WTC11 (cell line): Measurements from ENCODE around the gene GPRIN2.

ENCODE experiments used
- JUN ChIP-seq: sonication (generic); formaldehyde crosslinking; IDR thresholded peaks from 2 replicates; pipeline ENCODE4 v1.8.0; 2023; ENCODE audit warnings: mild to moderate bottlenecking, missing genetic modification reagents
- NFATC4 ChIP-seq: fragments of 250-450 bp; sonication (Bioruptor Pico); IDR thresholded peaks from 2 replicates; pipeline ENCODE4 v1.9.0; 2021; ENCODE audit warnings: mild to moderate bottlenecking
- NFE2L1 ChIP-seq: sonication (generic); formaldehyde crosslinking; IDR thresholded peaks from 2 replicates; pipeline ENCODE4 v1.8.1; 2023; ENCODE audit warnings: missing genetic modification reagents
- NR1H2 ChIP-seq: sonication (generic); formaldehyde crosslinking; IDR thresholded peaks from 2 replicates; pipeline ENCODE4 v1.9.0; 2021; ENCODE audit warnings: mild to moderate bottlenecking, moderate library complexity, missing genetic modification reagents
- SMAD4 ChIP-seq: sonication (generic); formaldehyde crosslinking; IDR thresholded peaks from 2 replicates; pipeline ENCODE4 v1.8.0; 2022; ENCODE audit warnings: mild to moderate bottlenecking, missing genetic modification reagents
- SP1 ChIP-seq: sonication (generic); formaldehyde crosslinking; conservative IDR thresholded peaks from 2 replicates; pipeline ENCODE4 v1.8.1; 2022; ENCODE audit warnings: missing genetic modification reagents
- ZNF317 ChIP-seq: sonication (generic); formaldehyde crosslinking; IDR thresholded peaks from 2 replicates; pipeline ENCODE4 v1.8.1; 2023; ENCODE audit warnings: low read depth, mild to moderate bottlenecking, moderate library complexity, missing genetic modification reagents, borderline replicate concordance
- TF ChIP-seq, protein P1 (sequence below): sonication (generic); formaldehyde crosslinking; IDR thresholded peaks from 2 replicates; pipeline ENCODE4 v1.8.0; 2022; ENCODE audit warnings: missing genetic modification reagents
- TF ChIP-seq, protein P2 (sequence below): fragments of 200-600 bp; IDR thresholded peaks from 2 replicates; pipeline ENCODE4 v1.8.0; 2022; ENCODE audit warnings: antibody characterized with exemption
- TF ChIP-seq, protein P3 (sequence below): sonication (generic); formaldehyde crosslinking; IDR thresholded peaks from 2 replicates; pipeline ENCODE4 v1.8.1; 2022; ENCODE audit warnings: low read depth, missing genetic modification reagents, borderline replicate concordance
- TF ChIP-seq, protein P4 (sequence below): sonication (generic); formaldehyde crosslinking; IDR thresholded peaks from 2 replicates; pipeline ENCODE4 v1.8.0; 2022; ENCODE audit warnings: mild to moderate bottlenecking, missing genetic modification reagents
- TF ChIP-seq, protein P5 (sequence below): sonication (generic); formaldehyde crosslinking; IDR thresholded peaks from 2 replicates; pipeline ENCODE4 v1.8.1; 2023; ENCODE audit warnings: mild to moderate bottlenecking, missing genetic modification reagents, borderline replicate concordance

DNA sequence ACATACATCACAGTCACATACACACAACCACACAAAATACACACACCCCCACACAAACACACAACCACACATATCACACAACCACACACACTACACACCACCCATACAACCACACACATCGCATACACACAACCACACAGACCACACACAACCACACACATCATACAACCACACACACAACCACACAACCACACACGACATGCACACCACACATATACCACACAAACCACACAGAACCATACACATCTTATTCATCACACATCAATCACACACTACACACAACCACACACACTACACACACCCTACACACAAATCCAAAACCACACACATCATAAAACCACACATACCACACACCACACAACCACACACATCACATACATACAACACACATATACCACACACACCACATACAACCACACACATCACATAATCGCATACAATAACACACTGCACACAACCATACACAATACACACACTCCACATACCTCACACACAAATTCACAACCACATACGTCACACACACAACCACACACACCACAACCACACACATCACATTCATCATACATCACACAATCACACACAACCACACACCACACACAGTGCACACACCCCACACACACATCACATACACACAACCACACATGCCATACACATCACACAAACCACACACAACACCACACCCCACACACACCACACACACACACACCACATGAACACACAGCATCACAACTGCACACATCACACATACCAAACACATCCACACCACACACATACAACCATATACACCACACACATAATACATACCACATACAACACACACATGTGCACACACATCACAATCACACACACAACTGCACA lies 30.4 kb downstream of the GPRIN2 start:
- no peak for TF ChIP-seq NR1H2 (CRISPR knock-in tag)
- TF ChIP-seq, protein P1, sequence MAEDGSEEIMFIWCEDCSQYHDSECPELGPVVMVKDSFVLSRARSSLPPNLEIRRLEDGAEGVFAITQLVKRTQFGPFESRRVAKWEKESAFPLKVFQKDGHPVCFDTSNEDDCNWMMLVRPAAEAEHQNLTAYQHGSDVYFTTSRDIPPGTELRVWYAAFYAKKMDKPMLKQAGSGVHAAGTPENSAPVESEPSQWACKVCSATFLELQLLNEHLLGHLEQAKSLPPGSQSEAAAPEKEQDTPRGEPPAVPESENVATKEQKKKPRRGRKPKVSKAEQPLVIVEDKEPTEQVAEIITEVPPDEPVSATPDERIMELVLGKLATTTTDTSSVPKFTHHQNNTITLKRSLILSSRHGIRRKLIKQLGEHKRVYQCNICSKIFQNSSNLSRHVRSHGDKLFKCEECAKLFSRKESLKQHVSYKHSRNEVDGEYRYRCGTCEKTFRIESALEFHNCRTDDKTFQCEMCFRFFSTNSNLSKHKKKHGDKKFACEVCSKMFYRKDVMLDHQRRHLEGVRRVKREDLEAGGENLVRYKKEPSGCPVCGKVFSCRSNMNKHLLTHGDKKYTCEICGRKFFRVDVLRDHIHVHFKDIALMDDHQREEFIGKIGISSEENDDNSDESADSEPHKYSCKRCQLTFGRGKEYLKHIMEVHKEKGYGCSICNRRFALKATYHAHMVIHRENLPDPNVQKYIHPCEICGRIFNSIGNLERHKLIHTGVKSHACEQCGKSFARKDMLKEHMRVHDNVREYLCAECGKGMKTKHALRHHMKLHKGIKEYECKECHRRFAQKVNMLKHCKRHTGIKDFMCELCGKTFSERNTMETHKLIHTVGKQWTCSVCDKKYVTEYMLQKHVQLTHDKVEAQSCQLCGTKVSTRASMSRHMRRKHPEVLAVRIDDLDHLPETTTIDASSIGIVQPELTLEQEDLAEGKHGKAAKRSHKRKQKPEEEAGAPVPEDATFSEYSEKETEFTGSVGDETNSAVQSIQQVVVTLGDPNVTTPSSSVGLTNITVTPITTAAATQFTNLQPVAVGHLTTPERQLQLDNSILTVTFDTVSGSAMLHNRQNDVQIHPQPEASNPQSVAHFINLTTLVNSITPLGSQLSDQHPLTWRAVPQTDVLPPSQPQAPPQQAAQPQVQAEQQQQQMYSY: no peak
- TF ChIP-seq ZNF317: no peak
- TF ChIP-seq, protein P2, sequence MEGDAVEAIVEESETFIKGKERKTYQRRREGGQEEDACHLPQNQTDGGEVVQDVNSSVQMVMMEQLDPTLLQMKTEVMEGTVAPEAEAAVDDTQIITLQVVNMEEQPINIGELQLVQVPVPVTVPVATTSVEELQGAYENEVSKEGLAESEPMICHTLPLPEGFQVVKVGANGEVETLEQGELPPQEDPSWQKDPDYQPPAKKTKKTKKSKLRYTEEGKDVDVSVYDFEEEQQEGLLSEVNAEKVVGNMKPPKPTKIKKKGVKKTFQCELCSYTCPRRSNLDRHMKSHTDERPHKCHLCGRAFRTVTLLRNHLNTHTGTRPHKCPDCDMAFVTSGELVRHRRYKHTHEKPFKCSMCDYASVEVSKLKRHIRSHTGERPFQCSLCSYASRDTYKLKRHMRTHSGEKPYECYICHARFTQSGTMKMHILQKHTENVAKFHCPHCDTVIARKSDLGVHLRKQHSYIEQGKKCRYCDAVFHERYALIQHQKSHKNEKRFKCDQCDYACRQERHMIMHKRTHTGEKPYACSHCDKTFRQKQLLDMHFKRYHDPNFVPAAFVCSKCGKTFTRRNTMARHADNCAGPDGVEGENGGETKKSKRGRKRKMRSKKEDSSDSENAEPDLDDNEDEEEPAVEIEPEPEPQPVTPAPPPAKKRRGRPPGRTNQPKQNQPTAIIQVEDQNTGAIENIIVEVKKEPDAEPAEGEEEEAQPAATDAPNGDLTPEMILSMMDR: no peak
- no peak for TF ChIP-seq JUN (CRISPR knock-in tag)
- TF ChIP-seq, protein P3, sequence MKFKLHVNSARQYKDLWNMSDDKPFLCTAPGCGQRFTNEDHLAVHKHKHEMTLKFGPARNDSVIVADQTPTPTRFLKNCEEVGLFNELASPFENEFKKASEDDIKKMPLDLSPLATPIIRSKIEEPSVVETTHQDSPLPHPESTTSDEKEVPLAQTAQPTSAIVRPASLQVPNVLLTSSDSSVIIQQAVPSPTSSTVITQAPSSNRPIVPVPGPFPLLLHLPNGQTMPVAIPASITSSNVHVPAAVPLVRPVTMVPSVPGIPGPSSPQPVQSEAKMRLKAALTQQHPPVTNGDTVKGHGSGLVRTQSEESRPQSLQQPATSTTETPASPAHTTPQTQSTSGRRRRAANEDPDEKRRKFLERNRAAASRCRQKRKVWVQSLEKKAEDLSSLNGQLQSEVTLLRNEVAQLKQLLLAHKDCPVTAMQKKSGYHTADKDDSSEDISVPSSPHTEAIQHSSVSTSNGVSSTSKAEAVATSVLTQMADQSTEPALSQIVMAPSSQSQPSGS: no peak
- TF ChIP-seq, protein P4, sequence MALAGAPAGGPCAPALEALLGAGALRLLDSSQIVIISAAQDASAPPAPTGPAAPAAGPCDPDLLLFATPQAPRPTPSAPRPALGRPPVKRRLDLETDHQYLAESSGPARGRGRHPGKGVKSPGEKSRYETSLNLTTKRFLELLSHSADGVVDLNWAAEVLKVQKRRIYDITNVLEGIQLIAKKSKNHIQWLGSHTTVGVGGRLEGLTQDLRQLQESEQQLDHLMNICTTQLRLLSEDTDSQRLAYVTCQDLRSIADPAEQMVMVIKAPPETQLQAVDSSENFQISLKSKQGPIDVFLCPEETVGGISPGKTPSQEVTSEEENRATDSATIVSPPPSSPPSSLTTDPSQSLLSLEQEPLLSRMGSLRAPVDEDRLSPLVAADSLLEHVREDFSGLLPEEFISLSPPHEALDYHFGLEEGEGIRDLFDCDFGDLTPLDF (CRISPR knock-in tag): no peak
- TF ChIP-seq NFATC4 (CRISPR knock-in tag): no peak
- TF ChIP-seq, protein P5, sequence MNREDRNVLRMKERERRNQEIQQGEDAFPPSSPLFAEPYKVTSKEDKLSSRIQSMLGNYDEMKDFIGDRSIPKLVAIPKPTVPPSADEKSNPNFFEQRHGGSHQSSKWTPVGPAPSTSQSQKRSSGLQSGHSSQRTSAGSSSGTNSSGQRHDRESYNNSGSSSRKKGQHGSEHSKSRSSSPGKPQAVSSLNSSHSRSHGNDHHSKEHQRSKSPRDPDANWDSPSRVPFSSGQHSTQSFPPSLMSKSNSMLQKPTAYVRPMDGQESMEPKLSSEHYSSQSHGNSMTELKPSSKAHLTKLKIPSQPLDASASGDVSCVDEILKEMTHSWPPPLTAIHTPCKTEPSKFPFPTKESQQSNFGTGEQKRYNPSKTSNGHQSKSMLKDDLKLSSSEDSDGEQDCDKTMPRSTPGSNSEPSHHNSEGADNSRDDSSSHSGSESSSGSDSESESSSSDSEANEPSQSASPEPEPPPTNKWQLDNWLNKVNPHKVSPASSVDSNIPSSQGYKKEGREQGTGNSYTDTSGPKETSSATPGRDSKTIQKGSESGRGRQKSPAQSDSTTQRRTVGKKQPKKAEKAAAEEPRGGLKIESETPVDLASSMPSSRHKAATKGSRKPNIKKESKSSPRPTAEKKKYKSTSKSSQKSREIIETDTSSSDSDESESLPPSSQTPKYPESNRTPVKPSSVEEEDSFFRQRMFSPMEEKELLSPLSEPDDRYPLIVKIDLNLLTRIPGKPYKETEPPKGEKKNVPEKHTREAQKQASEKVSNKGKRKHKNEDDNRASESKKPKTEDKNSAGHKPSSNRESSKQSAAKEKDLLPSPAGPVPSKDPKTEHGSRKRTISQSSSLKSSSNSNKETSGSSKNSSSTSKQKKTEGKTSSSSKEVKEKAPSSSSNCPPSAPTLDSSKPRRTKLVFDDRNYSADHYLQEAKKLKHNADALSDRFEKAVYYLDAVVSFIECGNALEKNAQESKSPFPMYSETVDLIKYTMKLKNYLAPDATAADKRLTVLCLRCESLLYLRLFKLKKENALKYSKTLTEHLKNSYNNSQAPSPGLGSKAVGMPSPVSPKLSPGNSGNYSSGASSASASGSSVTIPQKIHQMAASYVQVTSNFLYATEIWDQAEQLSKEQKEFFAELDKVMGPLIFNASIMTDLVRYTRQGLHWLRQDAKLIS (CRISPR knock-in tag): no peak
- no peak for TF ChIP-seq SP1
- peak; percentile 12; the same call in 1 of the 2 replicates for TF ChIP-seq NFE2L1 (CRISPR knock-in tag)
- no peak for TF ChIP-seq SMAD4 (CRISPR knock-in tag)
